ENCODE results near the gene DUSP22. TPM values are rescaled to one million over a fixed set of nuclear protein-coding genes. Genes with fewer than 3 reads are reported as not detected.

DUSP22 gene
- total RNA-seq, 1 experiment from 2014 or later, result 19.2 TPM

GRCh38 chr6:300026-300425 is 7.7 kb downstream of the DUSP22 start:
- no peaks in the 10 kb centered on the region for H4K20me1 ChIP-seq (ENCODE audit: insufficient read depth)
- H3K9me2 ChIP-seq (ENCODE audit: insufficient read depth), result no peaks in the 10 kb centered on the region
- no TSS peak for BruUV-seq (replicated peaks)
- H3K27me3 ChIP-seq (ENCODE audit: insufficient read depth, low read length), result no peaks in the 10 kb centered on the region
- no peaks in the 10 kb centered on the region for H3K4me1 ChIP-seq (ENCODE audit: control insufficient read depth in 1 of 2, insufficient read depth in 2 of 2, low read length in 2 of 2)
- H3K9me3 ChIP-seq (ENCODE audit: control insufficient read depth in 1 of 2, insufficient read depth in 1 of 2, low read depth in 1 of 2, low read length in 2 of 2), result peaks cover 0 to 9% of the 10 kb centered on the region in 2 experiments; a peak in 2 of 4 replicates
- H3K79me2 ChIP-seq (ENCODE audit: insufficient read depth, low read length), result no peaks in the 10 kb centered on the region
- ChIA-PET CTCF (no interaction called here), POLR2A (no interaction called here), RAD21 (ENCODE audit: low non-redundant PET in 1 of 2, low total read pairs in 2 of 2, uncharacterized antibody in 2 of 2, unreplicated experiment in 2 of 2) (no interaction called here)
- no peak for TF ChIP-seq FOSL1 (IDR thresholded peaks at IDR 0.05; ENCODE audit: low read depth)
- no peak for TF ChIP-seq CBX3 (IDR thresholded peaks at IDR 0.05; ENCODE audit: low read depth)
- TF ChIP-seq CEBPB (IDR thresholded peaks at IDR 0.05; ENCODE audit: low read depth), result no peak
- no peak for TF ChIP-seq SIN3A (IDR thresholded peaks at IDR 0.05; ENCODE audit: low read depth)
- no peak for TF ChIP-seq POLR2A (IDR thresholded peaks at IDR 0.05; ENCODE audit: borderline replicate concordance, extremely low read depth, insufficient read depth, insufficient read length)
- TF ChIP-seq ZNF274 (IDR thresholded peaks at IDR 0.05; ENCODE audit: low read depth, low read length), result no peak
- no peak for TF ChIP-seq SP1 (IDR thresholded peaks at IDR 0.05; ENCODE audit: low read depth)
- TF ChIP-seq RAD21 (IDR thresholded peaks at IDR 0.05; ENCODE audit: low read depth), result no peak
- no peak for TF ChIP-seq POLR2AphosphoS5 (IDR thresholded peaks at IDR 0.05; ENCODE audit: low read depth, low read length)
- no peak for TF ChIP-seq CTCF (IDR thresholded peaks at IDR 0.05 in 2 of 3, conservative IDR thresholded peaks at IDR 0.05 in 1 of 3; ENCODE audit: borderline replicate concordance in 1 of 3, insufficient read depth in 1 of 3, low read depth in 2 of 3, low read length in 2 of 3)
- TF ChIP-seq MAX (IDR thresholded peaks at IDR 0.05), result no peak
- no peak for TF ChIP-seq JUND (IDR thresholded peaks at IDR 0.05)
- no peak for TF ChIP-seq ZBTB33 (IDR thresholded peaks at IDR 0.05; ENCODE audit: extremely low read depth, insufficient replicate concordance, low read length)
- intact Hi-C loops (cut with micrococcal nuclease), result no loop called here
- no peak overlapping the region for H3K4me3 ChIP-seq (replicated peaks in 1 of 2; ENCODE audit: low read depth in 1 of 2, low read length in 2 of 2)
- DNase-seq (ENCODE audit: low read depth, low spot score) (no peak), ATAC-seq (no peak)
- H2AFZ ChIP-seq (ENCODE audit: low read depth, low read length, poor library complexity, severe bottlenecking), result no peak overlapping the region
- H3K4me2 ChIP-seq (ENCODE audit: low read length), result no peak overlapping the region
- no peak overlapping the region for H3K27ac ChIP-seq (ENCODE audit: low read depth, low read length)
- no peaks in the 10 kb centered on the region for H3K36me3 ChIP-seq (ENCODE audit: control insufficient read depth in 1 of 2, insufficient read depth in 2 of 2, low read length in 2 of 2)
- H3K9ac ChIP-seq (ENCODE audit: low read length), result no peak overlapping the region
